Inflammatory macrophage treated with lipopolysaccharide for 1 hour (primary cell): ENCODE data around the gene PDIA5.
A peak's percentile ranks its signal among the peaks of the same experiment; 100 is the strongest.

Source experiments
- DNase-seq, 2 donors: peaks; one replicate each; pipeline ENCODE4 v3.0.0-alpha.2; 2020 to 2022

The PDIA5 gene

DNA sequence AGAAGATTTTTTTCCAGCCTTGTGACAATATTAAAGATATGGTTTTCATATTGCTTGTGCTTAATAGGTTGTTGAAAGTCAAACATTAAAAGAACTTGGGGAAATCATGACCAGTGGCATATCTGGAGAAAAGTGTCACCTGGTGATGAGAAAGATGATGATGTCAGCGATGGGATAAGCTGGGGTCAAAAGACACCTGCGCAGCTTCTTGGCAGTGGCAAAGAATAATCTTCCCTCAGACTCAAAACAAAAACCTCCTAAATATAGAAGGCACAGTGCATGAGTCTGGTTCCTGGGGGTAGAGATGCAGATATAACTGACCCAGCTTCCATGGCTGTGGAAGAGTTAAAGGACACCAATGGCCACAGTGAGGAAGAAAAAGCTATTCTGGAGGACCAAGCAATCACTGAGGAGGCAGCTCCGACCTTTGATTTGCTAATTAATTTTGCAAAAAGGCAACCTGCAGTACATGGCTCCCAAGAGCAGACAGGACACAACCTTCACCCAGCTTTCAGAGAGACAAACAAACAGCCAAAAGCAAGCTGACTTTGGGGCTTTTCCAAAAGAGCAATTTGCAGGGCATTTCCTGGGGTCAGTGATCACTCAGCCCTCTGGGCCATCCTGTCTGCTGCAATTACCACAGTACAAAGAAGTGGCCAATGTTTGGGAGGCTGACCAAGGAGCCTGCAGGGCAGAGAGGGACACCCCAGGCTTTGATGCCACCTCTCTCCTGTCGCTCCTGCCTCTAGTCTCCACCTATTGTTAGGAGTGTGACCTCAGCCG lies 21.7 kb upstream of the PDIA5 start:
- no peak for DNase-seq

DNA sequence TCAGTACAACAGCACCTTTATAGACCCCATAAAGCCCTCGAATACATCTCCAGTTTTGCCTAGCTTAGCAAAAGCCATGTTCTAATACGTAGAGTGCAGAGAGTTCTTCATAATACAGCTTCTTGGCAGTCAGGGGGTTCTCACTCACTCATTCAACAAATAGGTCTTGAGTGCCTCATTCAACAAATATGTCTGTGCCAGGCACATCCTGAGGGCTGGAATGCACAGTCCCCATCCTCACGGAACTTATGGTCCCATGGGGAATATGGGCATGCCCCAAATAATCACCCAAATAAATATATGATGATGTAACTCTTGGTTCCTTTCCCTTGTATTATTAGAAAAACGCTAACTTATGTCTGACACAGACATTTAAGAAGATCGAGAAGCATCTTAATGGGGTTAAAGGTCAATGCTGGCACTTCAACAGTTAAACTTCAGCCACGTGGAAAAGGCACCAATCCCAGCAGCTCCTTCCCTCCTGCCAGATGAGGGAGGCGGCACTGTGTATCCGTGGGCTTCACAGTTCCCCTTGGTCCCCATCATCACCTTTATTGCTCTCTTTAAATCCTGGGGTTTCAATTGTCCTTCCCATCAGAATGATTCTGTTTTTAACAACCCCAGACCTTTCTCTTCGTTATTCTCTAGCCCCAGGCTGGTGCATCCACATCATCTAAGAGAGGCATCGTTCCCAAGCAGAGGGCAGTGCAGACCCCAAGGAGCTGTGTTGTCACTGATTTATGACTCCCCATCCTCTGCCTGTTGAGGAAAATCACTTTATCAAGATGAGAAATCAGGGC lies 20.4 kb upstream of the PDIA5 start:
- DNase-seq, result no peak

DNA sequence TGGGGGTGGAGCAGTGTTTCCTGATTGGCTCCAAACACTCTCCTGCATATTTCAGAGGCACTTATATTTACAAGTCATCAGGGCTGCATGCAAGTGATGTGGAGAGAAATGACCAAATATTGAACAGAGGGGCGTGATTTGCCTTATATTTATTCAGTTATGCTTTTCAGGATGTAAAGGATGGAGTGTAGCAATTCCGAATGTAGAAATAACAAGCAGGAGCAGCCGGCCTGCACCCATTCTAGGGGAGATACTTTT lies 19.8 kb upstream of the PDIA5 start:
- no peak for DNase-seq

DNA sequence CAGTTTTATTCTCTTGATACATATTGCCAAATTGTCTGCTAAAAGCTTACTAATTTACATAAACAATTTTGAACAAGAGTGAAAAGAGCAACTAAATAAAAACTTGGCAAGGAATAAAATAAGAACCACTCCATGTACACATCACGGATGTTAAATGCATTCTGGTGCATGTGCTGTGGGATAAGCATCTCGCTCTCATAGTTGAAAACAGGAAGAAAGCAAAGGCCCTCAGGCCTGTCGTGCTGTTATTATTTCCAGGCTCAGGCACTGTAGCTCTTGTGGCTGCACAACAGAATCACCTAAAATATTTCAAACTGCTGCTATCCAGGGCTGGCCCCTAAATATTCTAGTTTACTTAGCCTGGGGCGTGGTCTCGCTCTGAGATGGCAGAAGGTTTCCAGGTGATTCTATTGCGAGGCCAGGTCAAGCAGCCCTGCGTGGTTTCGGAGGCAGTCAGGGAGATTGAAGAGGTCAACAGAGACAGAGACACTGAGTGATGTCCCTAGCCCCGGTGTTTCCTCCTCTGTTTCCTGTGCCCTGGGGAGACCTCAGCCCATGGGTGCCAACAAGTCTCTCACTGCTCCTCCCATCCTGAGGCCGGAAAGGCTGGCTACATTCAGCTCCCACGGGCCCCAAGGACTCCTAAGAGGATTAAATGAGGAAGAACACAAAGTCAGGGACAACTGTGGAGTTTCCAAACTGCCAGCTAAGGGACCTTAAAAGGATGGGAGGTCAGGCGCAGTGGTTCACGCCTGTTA lies 18.2 kb upstream of the PDIA5 start:
- DNase-seq, result no peak

DNA sequence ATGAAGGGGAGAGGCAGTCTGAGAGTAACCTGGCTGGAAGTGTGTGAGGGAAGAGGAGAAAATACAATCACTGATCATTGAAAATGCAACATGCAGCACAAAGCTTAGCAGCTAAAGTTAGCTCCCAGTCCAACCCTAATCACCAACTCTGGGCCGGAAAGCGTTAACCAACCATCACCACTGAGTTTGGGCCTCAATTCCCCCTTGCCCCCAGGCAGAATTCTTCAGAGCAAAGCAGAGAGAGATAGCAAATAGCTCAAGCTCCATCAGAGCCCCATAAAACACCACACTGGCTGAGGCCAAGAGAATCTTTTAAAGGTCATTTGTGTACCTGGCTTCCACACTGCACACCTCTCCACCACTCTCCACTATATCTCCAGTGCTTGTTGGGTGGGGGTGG lies 16.2 kb upstream of the PDIA5 start:
- no peak for DNase-seq

DNA sequence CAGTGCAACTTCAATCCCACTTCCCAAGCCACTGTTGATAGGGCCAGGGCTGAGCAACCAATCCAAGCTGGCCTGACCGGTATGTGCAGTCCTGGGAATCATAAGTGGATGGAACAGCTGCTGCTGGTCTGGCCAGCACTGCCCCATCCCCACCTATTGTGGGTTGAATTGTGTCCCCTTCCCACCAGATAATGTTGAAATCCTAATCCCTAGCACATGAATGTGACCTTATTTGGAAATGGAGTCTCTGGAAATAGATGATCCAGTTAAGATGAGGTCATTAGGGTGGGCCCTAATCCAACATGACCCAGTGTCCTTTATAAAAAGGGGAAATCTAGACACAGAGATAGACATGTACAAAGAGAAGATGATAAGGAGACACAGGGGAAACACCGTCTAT lies 13.7 kb upstream of the PDIA5 start:
- no peak for DNase-seq

DNA sequence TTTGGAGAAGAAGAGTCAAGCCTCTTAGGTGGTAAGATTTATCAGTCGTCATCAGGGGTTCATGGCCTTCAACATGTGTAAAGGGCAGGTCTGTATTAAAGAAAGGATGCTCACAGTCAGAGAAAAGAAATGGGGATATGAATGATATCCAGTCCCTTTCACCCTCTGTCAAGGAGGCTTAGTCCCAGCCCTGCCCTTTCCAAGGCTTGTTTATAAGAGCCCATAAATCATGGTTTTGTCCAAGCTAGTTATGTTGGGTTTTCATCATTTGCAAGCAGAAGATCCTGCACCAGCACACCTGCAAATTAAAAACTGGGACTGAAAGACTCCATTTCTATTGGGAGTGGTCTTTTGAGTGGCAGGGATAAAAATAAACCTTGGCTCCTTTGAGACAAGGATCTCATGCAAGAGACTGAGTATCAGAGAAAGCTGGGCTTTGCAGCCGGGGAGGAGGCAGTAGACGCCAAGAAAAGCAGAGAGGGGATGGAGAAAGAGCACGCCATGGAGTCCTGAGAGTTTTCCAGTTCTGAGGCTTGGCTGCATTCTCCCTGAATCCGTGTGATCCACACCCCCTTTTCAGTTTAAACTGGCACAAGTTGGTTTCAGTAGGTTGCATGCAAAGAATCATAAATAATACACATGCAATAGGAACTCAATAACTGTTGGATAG lies 12.6 kb upstream of the PDIA5 start:
- no peak for DNase-seq

DNA sequence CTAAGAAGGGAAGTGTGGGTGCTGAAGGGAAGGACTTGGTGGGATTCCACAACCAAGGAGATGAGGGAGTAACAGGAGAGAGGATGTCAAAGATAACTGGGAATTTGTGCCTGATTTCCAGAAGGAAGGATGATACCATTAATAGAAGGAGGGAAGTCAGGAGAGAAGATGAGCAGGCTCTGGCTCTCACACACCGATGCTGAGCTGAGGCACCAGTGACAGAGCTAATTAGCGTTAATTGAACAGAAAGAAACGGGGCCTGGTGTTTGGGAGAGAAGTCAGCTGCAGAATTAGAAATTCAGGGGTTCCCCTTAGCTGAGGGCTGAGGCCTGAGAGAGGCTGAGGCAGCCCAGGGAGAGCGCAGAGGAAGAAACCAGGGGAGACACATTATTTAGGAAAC lies 11.9 kb upstream of the PDIA5 start:
- no peak for DNase-seq

DNA sequence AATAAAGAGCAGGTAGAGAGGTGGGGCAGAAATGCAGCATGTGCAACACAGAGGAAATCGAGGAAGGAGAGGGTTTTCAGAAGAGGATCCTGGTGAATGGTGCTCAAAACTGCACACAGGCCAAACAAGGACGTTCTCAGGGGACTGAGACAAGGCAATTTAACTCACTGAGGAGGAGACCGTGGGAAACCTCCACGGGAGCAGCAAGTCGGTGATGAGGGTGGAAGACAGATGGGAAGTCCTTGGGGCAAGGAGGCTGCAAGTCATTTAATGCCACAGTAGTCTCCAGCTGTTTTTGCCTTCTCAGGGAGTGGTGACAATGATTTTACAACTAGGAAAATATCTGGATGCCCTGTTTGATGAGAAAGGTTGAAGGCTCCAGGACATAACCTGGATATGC lies 11.5 kb upstream of the PDIA5 start:
- no peak for DNase-seq

DNA sequence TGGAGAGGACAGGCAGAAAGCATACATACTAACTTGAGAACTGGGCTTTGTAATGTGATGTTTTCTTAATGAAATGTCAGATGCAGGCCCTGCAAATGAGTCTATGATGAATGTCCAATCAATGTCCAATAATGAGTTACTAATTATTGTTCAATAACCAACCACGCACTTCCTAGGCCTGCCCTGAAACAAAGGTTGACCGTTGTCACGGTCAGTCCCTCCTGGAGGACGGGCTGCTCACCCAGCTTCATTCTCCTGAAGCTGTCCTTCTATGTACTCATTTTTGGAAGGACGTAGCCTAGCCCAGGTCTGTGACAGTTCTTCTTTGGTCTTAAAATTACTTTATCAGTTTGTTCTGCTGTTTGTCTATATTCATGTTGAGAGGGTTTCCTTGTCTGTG lies 8.3 kb upstream of the PDIA5 start:
- no peak for DNase-seq

DNA sequence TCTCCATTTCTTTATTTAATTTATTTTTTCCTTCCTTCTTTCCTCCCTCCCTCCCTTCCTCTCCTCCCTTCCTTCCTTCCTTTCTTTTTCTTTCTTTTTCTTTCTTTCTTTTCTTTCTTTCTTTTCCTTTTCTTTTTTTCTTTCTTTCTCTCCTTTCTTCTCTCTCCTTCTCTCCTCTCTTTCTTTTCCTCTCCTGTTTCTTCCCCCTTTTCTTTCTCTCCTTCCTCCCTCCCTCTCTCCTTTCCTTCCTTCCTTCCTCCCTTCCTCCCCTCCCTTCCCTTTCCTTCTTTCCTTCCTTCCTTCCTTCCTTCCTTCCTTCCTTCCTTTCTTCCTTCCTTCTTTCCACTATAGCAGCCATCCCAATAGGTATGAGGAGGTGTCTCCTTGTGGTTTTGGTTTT lies 6.8 kb upstream of the PDIA5 start:
- DNase-seq, result no peak

DNA sequence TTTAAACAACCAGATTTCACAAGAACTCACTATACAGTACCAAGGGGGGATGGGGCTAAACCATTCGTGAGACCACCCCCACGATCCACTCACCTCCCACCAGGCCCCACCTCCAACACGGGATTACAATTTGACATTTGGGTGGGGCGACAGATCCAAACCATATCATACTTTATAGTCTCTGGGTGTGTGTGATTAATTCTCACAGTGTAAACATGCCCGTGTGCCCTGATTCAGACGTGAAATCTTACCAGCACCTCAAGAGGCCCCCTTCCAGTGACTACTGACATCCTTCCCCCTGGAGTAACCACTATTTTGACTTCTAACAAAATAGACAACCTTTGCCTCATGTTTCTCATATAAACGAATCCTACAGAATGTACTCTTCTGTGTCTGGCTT lies 5.0 kb upstream of the PDIA5 start:
- DNase-seq, result no peak

DNA sequence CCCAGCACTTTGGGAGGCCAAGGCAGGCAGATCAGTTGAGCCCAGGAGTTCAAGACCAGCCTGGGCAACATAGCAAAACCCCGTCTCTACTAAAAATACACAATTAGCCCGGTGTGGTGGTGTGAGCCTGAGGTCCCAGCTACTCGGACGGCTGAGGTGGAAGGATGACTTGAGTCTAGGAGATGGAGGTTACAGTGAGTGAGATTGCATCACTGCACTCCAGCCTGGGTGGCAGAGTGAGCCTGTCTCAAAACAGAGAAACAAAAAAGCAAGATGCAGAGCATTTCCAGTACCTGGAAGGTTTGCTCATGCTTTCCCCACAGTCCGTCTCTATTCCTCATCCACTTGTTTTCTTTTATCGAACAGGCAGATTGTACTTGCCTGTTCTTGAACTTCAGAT lies 3.8 kb upstream of the PDIA5 start:
- no peak for DNase-seq

DNA sequence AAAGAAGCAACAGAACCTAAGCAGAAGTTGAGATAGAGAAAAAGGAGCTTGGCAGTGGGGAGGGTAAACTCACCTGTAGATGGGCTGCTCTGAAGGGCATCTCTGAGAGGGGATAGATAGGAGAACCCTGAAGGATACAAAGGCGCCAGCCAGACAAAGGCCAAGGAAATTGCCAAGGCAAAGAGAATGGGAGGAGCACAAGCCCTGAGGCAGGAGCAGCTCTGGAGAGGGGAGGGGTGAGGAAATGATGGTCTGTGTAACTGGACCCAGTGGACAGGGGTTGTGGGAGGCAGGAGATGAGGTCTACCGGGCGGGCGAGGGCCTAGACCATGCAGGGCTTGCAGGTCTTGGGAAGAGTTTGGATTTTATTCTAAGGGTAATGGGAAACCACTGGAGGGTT lies 2.3 kb upstream of the PDIA5 start:
- no peak for DNase-seq

DNA sequence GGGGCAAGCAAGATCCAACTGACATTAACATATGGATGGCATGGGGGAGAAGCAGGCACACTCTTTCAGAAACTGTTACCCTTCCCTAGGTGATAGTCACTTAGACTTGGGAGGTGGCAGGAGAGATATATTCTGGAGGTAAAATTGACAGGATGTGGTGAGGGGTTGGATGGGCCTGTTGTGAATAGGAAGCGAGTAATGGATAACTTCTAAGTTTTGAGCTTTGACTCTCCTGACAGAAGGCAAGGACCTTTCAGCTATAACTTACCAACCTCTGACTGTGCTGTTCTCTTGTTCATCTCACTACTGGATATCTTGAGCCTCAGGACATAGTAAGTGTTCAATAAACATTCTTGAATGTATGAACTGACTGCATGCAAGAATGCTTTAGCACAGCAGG lies 1.9 kb upstream of the PDIA5 start:
- no peak for DNase-seq

DNA sequence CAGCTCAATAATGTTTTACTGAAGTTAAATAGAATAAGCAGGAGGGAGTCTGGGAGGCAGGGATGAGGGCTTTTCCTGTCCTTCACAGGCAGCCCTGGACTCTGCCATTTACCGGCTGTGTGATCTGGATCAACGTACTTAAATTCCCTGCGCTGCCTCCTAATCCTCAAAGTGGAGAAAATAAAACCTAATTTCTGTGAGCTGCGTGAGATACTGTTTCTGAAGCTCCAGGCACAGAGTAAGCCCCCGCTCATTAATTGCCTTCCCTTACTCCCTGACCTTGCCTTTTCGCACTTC lies 278 bp upstream of the PDIA5 start:
- DNase-seq, result no peak

DNA sequence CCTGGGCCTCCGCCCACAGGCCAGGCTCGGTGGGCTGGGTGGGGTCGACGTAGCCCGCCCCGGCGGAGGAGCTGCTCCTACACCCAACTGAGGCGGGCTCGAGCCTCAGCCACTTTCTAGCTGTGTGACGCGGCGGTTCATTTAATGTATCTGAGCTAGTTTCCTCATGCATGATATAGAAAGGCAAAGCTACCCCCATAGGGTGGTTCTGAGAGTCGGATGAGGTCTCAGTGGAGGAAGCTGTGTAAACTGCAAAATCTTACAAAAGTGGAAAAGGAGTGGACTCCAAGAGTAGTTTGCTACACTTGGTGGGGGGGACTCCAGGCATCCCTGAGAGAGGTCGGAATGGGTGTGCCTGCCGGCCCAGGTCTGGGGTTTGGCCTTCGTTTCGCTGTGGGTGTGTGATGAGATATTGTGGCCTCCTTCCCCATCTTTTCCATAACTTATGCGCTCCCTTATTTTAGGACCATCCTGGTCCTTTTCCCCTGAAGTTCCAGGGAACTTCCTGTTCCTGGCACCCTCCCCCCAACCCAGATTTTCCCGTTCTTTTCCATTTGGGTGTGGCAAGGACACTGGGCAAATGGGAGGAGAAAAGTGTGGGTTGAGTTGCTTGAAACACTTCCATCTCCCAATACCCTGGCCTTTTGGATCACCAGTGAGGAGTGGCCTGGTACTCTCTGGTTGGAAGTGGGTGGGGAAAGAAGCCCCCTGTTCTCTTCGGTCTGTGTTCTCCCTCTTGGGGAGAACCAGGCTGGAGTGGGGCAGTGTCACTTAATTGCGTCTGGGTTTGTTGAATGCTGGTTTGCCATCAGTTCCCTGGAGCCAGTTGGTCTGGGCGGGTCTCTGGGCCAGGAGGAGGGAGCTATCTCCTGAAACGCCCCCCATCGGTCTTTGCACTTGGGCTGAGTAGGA lies 1.1 kb downstream of the PDIA5 start:
- DNase-seq, result peak in 1 of 2 donors; percentile 30

DNA sequence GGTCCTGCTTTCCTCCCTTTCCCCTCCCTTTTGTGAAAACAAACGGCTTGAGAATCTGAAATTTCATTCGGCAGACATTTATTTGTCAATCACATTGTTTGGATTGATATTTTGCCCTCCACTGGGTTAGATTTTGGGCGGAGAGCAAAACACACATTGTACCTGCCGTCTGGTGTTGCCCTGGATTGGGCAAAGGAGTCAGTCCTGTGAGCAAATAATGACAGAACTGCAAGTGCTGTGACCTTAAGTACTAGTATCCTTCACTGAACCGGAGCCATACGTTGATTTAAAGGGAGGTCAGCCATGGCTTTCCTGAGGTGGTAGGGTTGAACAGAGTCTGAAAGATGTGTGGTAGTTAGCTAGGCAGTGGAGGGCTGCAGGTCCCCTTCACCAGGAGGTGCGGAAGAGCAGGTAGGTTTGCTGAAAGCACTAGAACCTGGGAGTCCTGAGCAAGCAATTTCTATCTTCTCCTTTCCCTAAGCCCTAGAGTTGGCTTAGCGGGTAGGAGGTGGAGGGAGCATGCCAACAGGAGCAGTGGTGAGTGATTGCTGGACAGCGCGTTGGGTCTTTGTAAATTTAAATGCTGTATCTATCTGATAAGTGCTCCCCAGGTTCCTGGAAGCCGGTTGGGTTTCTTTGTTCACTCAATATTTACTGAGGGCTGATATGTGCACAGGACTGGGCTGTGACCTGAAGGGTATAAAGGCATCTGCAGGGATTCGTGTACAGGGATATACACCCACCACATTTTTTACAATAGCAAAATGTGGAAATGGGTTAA lies 2.0 kb downstream of the PDIA5 start:
- DNase-seq, result no peak

DNA sequence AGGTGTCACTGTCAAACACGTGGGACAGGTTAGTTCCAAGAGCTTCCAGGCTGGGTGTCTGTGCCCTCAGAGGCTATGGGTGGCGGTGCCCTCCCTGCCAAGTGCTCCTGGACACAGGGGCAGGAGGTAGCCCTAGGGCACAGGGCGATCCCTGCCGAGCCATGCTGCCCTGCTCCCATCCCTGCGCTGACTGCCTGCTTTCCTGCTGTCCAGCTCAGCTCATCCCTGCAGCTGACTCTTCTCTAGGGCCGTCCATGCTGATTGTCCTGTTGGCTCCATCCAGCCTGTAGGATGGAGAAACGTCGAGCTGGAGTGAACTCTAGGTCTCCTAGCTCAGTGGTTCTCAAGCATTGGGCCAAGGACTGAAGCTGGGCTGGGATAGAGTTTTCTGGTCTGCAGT lies 3.7 kb downstream of the PDIA5 start:
- DNase-seq, result no peak

DNA sequence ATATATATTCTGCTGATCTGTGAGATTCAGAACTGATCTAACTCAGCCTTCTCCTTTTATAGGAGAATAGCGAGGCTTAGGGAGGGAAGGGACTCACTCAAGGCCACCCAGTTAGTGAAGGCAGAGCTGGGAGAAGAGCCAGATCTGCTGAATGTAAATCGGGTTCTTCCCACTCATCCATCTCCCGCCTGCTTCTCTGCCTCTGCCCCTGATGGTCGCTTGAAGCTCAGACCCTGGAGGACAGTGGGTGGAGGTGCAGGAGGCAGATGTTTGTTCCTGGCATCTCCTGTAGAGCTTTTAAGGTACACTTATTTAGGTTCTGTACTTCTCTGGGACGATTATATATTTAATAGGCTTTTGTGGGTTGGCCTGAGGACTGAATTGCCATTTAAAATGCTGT lies 4.3 kb downstream of the PDIA5 start:
- no peak for DNase-seq

DNA sequence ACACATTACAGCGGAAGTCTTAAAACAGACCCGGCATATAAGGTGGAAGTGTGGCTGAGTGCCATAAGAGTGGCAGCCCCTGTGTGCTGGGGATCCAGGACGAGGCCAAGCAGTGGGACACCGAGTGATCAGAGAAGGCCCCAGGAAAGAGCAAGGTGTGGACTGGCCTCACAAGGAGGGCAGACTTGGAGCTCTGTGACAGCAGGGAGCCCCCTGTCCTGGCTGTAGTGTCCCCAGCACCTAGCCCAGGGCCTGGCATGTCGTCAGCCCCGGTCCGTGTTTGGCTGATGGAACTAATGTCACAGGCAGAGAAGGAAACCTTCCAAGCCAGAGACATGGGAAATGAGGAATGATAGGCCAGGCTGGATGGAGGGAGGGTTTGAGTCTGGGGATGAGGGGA lies 4.8 kb downstream of the PDIA5 start:
- no peak for DNase-seq

DNA sequence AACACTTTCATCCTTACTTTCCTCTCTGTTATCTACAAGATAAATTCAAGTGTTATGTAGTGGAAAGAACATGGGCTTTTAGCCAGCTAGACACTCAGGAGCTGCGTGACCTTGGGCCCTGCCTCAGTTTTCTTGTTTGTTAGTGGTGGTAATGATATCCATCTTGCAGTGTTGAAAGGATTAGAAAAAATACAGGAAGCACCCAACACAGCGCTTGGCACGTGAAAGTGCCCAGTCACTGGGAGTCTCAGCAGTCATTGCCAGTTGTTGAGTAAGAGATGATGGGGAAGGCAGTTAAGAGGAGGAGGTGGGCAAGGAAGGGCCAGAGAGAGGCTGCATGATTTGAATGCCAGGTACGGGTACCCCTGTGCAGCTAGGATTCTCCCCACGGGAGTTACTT lies 5.3 kb downstream of the PDIA5 start:
- peak; percentile 34 to 46 for DNase-seq
